ENCODE data around the gene C9orf72.
"Not testable (repeated sequence)": the region's sequence is repeated elsewhere in the genome, so short reads cannot be mapped to it uniquely, and the experiment has no call there.

The C9orf72 gene, protein sequence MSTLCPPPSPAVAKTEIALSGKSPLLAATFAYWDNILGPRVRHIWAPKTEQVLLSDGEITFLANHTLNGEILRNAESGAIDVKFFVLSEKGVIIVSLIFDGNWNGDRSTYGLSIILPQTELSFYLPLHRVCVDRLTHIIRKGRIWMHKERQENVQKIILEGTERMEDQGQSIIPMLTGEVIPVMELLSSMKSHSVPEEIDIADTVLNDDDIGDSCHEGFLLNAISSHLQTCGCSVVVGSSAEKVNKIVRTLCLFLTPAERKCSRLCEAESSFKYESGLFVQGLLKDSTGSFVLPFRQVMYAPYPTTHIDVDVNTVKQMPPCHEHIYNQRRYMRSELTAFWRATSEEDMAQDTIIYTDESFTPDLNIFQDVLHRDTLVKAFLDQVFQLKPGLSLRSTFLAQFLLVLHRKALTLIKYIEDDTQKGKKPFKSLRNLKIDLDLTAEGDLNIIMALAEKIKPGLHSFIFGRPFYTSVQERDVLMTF

DNA sequence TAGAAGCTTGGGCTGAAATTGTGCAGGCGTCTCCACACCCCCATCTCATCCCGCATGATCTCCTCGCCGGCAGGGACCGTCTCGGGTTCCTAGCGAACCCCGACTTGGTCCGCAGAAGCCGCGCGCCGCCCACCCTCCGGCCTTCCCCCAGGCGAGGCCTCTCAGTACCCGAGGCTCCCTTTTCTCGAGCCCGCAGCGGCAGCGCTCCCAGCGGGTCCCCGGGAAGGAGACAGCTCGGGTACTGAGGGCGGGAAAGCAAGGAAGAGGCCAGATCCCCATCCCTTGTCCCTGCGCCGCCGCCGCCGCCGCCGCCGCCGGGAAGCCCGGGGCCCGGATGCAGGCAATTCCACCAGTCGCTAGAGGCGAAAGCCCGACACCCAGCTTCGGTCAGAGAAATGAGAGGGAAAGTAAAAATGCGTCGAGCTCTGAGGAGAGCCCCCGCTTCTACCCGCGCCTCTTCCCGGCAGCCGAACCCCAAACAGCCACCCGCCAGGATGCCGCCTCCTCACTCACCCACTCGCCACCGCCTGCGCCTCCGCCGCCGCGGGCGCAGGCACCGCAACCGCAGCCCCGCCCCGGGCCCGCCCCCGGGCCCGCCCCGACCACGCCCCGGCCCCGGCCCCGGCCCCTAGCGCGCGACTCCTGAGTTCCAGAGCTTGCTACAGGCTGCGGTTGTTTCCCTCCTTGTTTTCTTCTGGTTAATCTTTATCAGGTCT lies at the start of gene C9orf72:
TSS of gene C9orf72 (minus strand) at position 564 of the 716 bp plus-strand sequence. CDS start 6,361 bp downstream, outside the sequence.
- FAIRE-seq = peak; percentile 36
- DNase-seq (ENCODE audit: insufficient read length, low spot score) = peak; percentile 42

DNA sequence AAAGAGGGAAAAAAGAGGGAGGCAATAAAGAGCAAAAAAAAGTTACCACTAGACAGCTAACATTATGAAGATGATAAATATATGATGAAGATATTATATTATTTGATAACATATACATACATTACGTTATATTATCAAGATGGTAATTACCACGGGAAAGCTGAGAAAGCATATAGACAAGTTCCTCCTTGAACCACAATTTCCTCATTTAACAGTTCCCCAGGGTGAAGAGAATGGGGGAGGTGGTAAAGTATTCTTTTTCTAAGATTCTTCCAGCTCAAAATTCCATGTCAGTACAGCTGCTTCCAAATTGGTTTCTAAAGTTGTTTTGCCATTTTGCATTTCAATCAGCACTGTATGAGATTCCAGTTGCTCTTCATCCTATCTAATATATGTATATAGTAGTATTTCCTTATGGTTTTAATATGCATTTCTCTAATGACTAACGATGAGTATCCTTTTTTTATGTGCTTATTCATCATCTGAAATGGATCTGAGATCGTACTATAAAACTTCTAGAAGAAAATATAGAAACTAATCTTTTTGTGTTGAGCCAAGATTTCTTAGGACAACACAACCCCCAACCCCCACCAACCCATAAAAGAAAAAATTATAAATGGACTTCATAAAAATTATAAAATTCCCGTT lies 49.5 kb upstream of the C9orf72 start:
- no peak for DNase-seq (ENCODE audit: insufficient read length, low spot score)
- no peak for FAIRE-seq

DNA sequence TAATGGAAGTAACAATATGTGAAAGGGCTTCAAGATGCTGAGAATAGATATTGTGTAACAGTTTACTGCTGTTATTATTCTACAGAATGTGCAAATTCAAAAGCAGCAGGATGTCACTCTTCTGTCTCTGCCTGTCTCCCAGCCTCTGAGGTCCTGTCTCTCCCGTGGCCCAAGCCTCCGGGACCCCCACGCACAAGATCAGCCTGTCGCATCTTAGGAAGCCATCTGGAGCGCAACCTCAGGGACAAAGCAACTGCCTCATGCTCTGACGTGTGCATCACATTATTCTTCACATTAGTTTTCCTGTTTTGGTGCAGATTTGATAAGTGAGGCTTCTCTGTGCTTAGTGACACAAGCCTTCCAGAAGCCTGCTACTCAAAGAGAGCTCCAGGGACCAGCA lies 46.5 kb upstream of the C9orf72 start:
- no peak for FAIRE-seq
- DNase-seq (ENCODE audit: insufficient read length, low spot score) = no peak

DNA sequence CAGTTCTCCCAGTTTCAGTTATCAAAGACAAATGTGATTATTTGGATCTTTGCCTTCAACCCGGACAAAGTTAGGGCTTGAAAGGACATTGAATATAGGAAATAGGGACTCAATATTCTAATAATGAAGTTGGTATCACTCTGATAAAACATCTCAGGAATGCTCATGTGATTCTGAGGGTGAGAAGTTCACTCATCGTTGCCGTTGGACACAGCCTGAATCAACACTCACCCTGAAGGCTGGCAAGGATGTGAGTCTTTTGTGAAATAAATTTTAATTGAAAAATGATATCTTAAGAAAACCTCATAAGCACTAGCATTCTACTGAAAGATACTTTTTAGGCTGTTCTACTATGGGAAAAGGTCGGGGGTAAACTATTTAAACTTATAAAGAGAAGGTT lies 44.8 kb upstream of the C9orf72 start:
- FAIRE-seq = no peak
- DNase-seq (ENCODE audit: insufficient read length, low spot score) = no peak

DNA sequence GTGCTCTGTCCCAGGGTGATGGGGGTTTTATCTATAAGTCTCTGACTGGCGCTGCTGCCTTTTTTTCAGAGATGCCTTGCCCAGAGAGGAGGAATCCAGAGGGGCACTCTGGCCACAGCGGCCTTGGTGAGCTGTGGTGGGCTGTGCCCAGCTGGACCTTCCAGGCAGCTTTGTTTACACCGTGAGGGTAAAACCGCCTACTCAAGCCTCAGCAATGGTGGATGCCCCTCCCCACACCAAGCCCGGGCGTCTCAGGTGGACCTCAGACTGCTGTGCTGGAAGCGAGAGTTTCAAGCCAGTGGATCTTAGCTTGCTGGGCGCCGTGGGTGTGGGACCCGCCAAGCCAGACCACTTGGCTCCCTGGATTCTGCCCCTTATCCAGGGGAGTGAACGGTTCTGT lies 41.3 kb upstream of the C9orf72 start:
- no peak for DNase-seq (ENCODE audit: insufficient read length, low spot score)
- no peak for FAIRE-seq

DNA sequence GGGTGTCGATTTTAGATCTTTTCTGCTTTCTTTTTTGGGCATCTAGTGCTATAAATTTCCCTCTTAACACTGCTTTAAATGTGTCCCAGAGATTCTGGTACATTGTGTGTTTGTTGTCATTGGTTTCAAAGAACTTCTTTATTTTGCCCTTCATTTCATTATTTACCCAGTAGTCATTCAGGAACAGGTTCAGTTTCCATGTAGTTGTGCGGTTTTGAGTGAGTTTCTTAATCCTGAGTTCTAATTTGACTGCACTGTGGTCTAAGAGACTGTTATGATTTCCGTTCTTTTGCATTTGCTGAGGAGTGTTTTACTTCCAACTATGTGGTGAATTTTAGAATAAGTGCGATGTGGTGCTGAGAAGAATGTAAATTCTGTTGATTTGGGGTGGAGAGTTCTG lies 38.8 kb upstream of the C9orf72 start:
- DNase-seq (ENCODE audit: insufficient read length, low spot score); FAIRE-seq: not testable (repeated sequence)

DNA sequence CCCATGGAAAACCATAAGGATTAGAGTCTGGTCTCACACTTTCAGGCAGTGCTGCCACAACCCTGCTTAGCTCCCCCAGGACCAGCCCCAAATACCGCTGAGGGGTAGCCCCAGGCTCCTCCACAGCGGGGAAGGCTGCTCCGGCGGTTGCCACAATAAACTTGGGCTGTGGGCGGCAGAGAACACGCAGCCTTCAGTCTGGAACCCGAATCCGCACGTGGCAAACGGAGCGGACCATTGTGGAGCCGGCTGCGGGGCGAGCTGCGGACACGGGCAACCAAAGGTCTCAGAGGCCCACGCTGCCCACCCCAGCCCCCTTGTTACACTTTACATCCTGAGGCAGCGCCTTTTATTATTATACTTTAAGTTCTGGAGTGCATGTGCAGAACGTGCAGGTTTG lies 37.3 kb upstream of the C9orf72 start:
- FAIRE-seq = no peak
- no peak for DNase-seq (ENCODE audit: insufficient read length, low spot score)

DNA sequence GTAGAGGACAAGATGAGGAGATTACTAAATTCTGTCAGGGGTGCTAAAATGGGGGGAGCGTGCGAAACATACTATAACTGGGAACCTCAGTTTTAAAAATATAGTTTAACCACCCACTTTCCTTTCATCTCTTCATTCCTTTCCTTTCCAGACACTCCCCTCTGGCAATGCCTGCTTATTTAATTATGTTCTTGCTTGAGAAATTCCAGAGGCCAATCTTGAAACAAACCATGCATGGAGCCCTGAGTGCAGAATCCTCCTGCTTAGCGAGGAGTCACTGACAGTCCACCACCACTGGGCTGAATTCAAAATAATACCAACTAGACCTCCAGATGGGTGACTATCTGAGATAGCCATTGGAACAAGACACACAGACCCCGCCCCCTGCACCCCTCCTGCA lies 29.7 kb upstream of the C9orf72 start:
- DNase-seq (ENCODE audit: insufficient read length, low spot score) (no peak), FAIRE-seq (no peak)

DNA sequence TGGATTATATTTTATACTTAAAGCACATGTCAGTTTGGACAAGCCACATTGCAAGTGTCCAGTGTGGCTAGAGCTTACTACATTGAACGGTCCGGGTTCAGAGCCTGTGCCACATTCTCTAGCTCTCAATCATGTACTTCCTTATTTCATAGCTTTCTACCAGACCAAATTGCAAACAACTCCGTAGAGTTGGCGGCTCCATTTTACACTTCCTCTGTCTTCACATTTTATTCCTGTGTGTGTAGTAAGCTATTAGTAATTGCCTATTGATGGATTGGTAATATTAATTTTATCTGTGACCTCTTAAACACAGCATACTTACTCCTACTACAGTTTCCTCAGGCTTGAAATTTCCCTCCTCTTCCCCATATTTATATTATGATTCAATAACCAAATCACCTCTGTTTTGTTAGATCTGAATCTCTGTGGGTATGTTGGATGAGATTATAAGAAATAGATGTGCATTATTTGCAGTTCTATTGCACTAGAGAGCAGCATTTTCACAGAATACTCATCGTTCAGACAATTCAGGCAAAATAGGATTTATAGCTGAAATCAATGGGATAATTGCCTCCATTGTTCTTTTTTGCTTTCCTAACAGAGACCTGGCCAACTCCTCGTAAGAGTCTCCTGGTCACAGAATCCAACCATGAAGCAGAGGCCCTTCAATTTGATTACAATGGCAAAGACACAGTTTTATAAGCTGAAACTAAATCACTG lies 29.0 kb upstream of the C9orf72 start:
- no peak for DNase-seq (ENCODE audit: insufficient read length, low spot score)
- FAIRE-seq = no peak

DNA sequence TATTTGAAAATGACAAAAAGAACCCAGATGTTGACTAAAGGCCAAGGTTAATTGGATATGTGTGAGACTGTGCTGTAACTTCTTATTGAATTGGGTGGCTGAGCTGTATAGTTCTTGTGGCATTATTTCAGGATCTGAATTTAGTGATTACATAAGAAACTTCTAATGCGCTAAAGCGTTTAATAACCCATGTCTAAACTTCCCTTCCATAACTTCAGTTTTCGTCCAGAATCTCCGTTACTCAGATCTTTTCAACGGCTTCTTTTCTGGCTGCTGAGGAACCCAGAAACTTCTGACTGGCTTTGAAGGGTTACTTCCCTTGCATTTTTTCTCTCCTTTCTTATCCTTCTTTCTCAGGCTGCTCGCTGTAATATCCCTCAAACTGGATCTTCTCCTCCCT lies 28.1 kb upstream of the C9orf72 start:
- no peak for FAIRE-seq
- DNase-seq (ENCODE audit: insufficient read length, low spot score) = no peak

DNA sequence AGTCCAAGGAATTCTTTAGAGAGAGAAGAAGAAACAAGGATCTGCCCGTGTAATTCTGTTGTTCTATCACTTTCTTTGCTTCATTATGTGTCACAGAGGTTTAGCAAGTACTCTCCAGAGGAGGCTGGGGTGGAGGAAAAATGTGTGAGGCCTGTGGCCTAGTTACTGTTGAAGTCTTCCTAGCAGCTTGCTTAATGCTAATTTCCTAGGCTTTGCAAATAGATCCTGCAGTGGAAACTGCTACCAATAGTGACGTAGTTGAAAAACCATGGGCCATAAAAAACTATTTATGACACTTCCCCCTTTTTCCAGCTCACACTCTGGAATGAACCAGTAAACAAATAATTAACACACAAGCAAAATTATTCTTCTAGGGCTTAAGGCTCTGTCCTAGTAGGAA lies 27.0 kb upstream of the C9orf72 start:
- FAIRE-seq (no peak), DNase-seq (ENCODE audit: insufficient read length, low spot score) (no peak)

DNA sequence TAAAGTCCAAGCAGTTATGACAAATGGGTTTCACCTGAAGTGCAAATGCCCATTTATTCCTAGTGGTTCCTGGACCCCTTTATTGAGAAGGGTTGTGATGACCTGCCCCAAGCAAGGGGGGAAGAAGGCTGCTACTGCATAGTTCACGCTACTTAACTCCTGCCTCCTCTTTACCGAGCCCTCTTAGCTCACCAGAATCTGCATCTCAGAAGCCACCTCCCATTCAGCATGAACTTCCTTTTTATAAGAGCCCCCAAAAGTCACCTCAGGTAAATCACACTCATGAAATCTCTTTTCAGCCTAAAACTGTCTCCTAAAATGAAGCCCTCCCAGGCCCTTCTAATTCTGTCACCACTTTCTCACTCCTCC lies 26.6 kb upstream of the C9orf72 start:
- DNase-seq (ENCODE audit: insufficient read length, low spot score) (no peak), FAIRE-seq (no peak)

DNA sequence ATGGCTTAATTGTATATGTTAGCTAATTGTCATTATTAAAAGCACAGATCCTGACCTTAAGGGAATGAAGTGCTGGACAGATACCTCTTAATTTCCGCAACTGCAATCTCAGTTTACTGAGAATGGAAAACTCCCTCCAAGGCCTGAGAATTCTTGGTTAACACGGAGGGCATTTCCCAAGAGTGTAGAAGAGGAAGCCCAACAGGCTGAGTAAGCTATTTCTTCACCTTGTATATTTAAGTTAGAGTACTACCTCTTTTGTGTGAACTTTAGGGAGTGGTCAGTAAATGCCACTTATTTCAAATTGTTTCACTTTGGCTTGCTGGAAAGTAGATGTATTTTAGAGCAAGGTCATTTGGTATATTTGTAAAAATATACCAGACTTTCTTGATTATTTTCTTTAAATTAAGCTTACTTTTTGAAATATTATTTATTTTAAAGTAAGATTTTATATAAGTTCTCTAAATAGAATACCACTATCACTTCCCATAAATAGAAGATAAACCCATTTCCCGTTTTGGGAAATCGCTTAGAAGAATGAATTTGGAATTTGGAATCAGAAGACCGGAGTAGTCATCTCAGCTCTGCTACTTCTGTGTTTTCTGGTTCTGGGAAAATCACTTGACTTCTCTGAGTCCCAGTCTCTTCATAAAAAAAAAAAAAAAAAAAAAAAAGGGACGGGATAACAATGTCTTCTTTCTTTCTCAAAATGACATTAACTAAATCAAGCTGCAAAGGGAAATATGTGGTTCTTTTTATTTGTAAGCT lies 26.0 kb upstream of the C9orf72 start:
- FAIRE-seq (no peak), DNase-seq (ENCODE audit: insufficient read length, low spot score) (no peak)

DNA sequence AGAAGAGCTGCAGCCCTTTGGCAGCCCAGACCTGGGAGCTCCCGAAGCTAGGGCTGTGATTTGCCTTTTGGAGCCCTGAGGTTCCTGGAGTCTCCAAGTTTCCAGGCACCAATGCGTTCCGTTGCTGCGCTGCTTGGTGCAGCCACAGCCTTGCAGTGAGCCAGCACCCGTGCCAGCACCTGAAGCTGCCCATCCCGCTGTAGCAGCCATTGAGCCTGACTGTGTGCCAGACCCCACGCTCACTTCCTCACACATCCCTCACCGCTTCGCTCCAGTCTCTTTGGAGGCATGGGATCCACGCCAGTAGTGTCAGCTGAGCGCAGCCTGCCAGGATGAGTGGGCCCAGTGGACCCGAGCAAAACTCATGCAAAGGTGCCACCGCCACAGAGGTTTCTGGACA lies 22.5 kb upstream of the C9orf72 start:
- DNase-seq (ENCODE audit: insufficient read length, low spot score) = no peak
- no peak for FAIRE-seq

DNA sequence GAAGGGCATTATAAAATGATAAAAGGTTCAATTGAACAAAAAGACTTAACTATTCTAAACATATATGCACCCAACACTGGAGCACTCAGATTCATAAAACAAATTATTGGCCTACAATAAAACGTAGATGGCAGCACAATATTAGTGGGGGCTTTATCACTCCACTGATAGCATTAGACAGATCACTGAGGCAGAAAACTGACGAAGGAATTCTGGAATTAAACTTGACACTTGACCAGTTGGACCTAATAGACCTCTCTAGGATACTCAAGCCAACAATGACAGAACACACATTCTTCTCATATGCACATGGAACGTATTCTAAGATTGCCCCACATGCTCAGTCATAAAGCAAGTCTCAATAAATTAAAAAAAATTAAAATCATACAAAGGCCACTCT lies 18.4 kb upstream of the C9orf72 start:
- DNase-seq (ENCODE audit: insufficient read length, low spot score) (no peak), FAIRE-seq (no peak)

DNA sequence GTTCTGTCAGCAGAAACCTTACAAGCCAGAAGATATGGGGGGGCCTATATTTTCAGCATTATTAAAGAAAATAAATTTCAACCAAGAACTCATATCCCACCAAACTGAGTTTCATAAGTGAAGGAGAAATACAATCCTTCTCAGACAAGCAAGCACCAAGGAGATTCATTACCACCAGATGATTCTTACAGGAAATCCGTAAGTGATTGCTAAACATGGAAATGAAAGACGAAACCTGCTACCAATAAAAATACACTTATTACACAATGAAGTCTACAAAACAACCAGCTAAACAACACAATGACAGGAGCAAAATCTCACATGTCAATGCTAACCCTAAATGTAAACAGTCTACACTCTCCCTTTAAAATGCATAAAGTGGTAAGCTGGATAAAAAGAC lies 17.8 kb upstream of the C9orf72 start:
- DNase-seq (ENCODE audit: insufficient read length, low spot score) (no peak), FAIRE-seq (no peak)

DNA sequence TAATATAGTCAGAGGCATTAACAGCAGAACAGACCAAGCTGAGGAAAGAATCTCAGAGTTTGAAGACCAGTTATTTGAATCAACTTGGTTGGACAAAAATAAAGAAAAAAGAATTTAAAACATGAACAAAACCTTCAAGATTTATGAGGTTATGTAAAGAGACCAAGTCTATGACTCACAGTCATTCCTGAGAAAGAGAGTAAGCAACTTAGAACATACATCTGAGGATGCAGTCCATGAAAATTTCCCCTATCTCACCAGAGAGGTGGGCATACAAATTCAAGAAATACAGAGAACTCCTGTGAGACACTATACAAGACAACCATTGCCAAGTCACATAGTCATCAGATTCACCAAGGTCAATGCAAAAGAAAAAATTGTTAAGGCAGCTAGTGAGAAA lies 17.4 kb upstream of the C9orf72 start:
- no peak for DNase-seq (ENCODE audit: insufficient read length, low spot score)

DNA sequence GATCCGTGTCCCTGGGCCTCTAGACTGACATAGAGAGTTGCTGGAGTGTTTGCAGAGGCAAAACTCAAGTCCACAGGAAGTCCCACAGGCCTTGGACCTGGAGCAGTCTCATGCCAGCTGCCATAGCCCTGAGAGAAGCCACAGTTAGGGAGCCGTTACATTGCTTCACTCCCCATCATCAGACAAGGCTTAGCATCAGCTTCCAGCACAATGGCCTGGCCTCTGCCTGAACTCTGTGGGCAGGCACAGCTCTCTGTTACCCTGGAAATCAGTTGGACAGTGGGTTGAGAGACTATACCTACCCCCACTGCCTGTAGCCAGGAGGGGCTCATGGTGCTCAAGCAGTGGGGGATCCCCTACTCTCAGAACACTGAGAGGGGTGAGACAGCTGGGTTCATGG lies 16.2 kb upstream of the C9orf72 start:
- DNase-seq (ENCODE audit: insufficient read length, low spot score) (no peak), FAIRE-seq (no peak)

More for the DNA sequence above, 17.4 kb upstream of the C9orf72 start:
- no peak for FAIRE-seq

DNA sequence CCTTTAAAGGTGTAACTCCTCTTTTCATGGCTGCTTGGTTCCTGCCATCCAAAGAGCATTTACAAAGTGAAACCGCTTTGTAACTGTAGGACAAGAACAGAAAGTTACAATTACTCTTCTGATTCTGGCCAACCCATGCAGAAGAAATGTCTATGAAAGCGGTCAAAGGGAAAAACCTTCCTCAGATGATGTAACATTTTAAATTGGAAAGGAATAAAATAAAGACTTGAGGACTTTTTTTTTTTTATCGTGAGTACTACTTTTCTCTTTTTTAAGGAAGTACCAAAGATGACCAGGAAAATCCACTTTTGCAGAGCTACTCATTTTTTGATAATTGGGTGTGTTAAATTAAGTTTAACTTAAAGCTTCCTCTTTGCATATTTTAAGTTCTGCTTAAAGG lies 13.0 kb upstream of the C9orf72 start:
- no peak for FAIRE-seq
- no peak for DNase-seq (ENCODE audit: insufficient read length, low spot score)

DNA sequence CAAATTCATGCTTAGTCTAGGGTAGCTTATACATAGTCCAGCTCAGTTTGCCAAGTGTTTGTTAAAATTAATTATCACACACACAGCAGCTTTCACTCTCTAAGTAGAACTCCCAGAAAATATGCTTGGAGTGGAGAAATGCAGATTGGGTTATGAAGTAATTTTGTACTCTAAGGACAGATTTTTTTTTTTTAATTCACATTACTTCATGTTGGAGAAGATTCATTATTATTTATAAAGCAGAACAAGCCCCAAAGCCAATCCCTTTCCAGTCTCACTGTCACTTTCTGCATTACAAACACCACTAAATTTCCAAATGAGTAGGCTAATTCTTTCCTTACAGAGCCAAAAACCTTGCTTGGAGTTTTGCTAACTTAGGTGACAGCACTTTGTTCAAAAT lies 11.7 kb upstream of the C9orf72 start:
- no peak for FAIRE-seq

More for the DNA sequence above, 11.7 kb upstream of the C9orf72 start:
- DNase-seq (ENCODE audit: insufficient read length, low spot score) = no peak
